ENCODE measurements around the gene ARHGEF9.

ARHGEF9 gene

DNA sequence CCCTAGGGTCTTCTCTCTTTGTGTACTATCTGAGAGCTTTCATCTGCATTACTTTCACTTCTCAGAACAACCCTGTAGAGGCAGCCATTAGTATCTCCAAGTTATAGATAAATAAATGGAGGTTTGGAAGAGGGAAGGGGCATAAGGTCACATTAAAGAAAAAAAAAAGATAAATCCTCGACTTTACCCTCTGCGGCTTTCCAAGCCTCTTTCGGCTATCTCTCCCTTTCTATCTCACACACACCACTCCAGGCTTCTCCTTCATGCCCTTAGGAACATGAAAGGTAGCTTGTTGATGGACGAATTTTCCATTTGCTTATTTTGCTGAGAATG, 660 bp upstream of the ARHGEF9 start:
- no peak for TF ChIP-seq CTCF (IDR thresholded peaks at IDR 0.05; ENCODE audit: low read depth, low read length, missing control alignments)
- no peak for DNase-seq (ENCODE audit: low read depth)
- peak overlapping the region; percentile 20; the same call in 1 of the 2 replicates for H3K4me3 ChIP-seq (ENCODE audit: low read depth, low read length)

GRCh38 chrX:63784346-63784901, 590 bp downstream of the ARHGEF9 start:
- H3K4me3 ChIP-seq (ENCODE audit: low read depth, low read length) = no peak overlapping the region; the same call in 1 of the 2 replicates
- no peak for DNase-seq (ENCODE audit: low read depth)
- TF ChIP-seq CTCF (IDR thresholded peaks at IDR 0.05; ENCODE audit: low read depth, low read length, missing control alignments) = no peak

- DNase-seq (ENCODE audit: low read depth) = no peak
Observed at GRCh38 chrX:63782515-63782914, 2.5 kb downstream of the ARHGEF9 start.

DNA sequence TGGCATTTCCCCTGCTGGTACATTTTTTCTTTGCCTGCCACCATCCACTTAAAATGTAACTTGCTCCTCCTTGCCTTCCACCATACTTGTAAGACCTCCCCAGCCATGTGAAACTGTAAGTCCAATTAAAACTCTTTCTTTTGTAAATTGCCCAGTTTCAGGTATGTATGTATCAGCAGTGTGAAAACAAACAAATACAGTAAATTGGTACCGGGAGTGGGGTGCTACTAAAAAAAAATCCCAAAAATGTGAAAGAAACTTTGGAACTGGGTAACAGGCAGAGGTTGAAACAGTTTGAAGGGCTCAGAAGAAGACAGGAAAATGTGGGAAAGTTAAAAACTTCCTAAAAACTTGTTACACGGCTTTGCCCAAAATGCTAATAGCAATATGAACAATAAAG, 16.3 kb downstream of the ARHGEF9 start:
- DNase-seq (ENCODE audit: low read depth) = no peak
- no peak overlapping the region for H3K4me3 ChIP-seq (ENCODE audit: low read depth, low read length)
- TF ChIP-seq CTCF (IDR thresholded peaks at IDR 0.05; ENCODE audit: low read depth, low read length, missing control alignments) = no peak

More at GRCh38 chrX:63782515-63782914, 2.5 kb downstream of the ARHGEF9 start:
- no peak overlapping the region for H3K4me3 ChIP-seq (ENCODE audit: low read depth, low read length)
- TF ChIP-seq CTCF (IDR thresholded peaks at IDR 0.05; ENCODE audit: low read depth, low read length, missing control alignments) = no peak

- TF ChIP-seq CTCF (IDR thresholded peaks at IDR 0.05; ENCODE audit: low read depth, low read length, missing control alignments) = no peak
- no peak for DNase-seq (ENCODE audit: low read depth)
- no peak overlapping the region for H3K4me3 ChIP-seq (ENCODE audit: low read depth, low read length)
Observed at GRCh38 chrX:63765712-63766111, 19.3 kb downstream of the ARHGEF9 start.

- TF ChIP-seq CTCF (IDR thresholded peaks at IDR 0.05; ENCODE audit: low read depth, low read length, missing control alignments) = no peak
- DNase-seq (ENCODE audit: low read depth) = no peak
- no peak overlapping the region for H3K4me3 ChIP-seq (ENCODE audit: low read depth, low read length)
Observed at GRCh38 chrX:63764946-63765345, 20.1 kb downstream of the ARHGEF9 start.

DNA sequence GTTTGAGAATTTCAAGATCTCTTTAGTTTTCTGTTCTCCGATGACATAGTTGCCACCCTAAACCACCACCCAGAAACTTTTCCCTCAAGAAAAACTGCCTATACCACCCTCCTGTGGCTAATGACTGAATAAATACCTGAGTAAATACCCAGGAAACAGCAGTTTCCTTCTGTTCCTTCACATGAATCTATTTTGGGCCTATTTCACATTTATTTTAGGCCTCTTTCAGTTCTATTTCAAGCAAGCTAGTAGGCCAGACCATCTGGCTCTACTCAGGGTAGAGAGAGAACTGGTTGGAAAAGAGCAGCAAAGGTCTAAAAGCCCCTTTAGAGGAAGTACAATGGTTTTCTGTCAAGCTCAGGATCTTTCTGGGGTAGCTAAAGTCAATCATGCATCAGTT, 23.4 kb downstream of the ARHGEF9 start:
- H3K4me3 ChIP-seq (ENCODE audit: low read depth, low read length) = no peak overlapping the region
- no peak for TF ChIP-seq CTCF (IDR thresholded peaks at IDR 0.05; ENCODE audit: low read depth, low read length, missing control alignments)
- no peak for DNase-seq (ENCODE audit: low read depth)
